ENCODE results near the gene ZDHHC1. TPM values are rescaled to one million over a fixed set of nuclear protein-coding genes. Genes with fewer than 3 reads are reported as not detected.
A peak's percentile ranks its signal among the peaks of the same experiment; 100 is the strongest.

The ZDHHC1 gene
- total RNA-seq, 1 donor from 2014 or later: 6.3 TPM

- no peak for DNase-seq
Observed at GRCh38 chr16:67350324-67350723, 66.0 kb downstream of the ZDHHC1 start.

GRCh38 chr16:67349172-67349571 is 67.1 kb downstream of the ZDHHC1 start:
- peak; percentile 67 for DNase-seq

GRCh38 chr16:67346341-67346740 is 69.9 kb downstream of the ZDHHC1 start:
- peak; percentile 66 for DNase-seq

- DNase-seq: no peak
Observed at GRCh38 chr16:67345401-67345800, 70.9 kb downstream of the ZDHHC1 start.

Other genes with a start within 250 kb of the ZDHHC1 start
- 8.6 and 8.8 TPM in 2 replicates for gene NOL3, start 245.9 kb downstream of the ZDHHC1 start, total RNA-seq
- gene MATCAP1, start 232.5 kb downstream of the ZDHHC1 start, total RNA-seq: 7.1 and 11.4 TPM in 2 replicates
- 45.8 and 50.7 TPM in 2 replicates for gene EXOC3L1, start 226.3 kb downstream of the ZDHHC1 start, total RNA-seq
- 93.1 and 104 TPM in 2 replicates for gene E2F4, start 224.3 kb downstream of the ZDHHC1 start, total RNA-seq
- 0.74 and 1.9 TPM in 2 replicates for gene ELMO3, start 217.3 kb downstream of the ZDHHC1 start, total RNA-seq
- gene TMEM208, start 189.3 kb downstream of the ZDHHC1 start, total RNA-seq: 21.1 and 31.7 TPM in 2 replicates
- 25.5 and 37.4 TPM in 2 replicates for gene FHOD1, start 169.0 kb downstream of the ZDHHC1 start, total RNA-seq
- gene SLC9A5, start 167.5 kb downstream of the ZDHHC1 start, total RNA-seq: 0.56 and 1.2 TPM in 2 replicates
- gene PLEKHG4, start 136.9 kb downstream of the ZDHHC1 start, total RNA-seq: 10.0 and 16.5 TPM in 2 replicates
- under 0.01 TPM in 1 of 2 replicates, not detected in the other for gene KCTD19, start 89.7 kb downstream of the ZDHHC1 start, total RNA-seq
- not detected in 2 replicates for gene LRRC36, start 89.7 kb downstream of the ZDHHC1 start, total RNA-seq
- 0.19 TPM in 1 of 2 replicates, not detected in the other for gene TPPP3, start 23.0 kb downstream of the ZDHHC1 start, total RNA-seq
- 0.23 TPM in 1 of 2 replicates, not detected in the other for gene HSD11B2, start 14.6 kb upstream of the ZDHHC1 start, total RNA-seq
- 134 and 155 TPM in 2 replicates for gene ATP6V0D1, start 64.7 kb upstream of the ZDHHC1 start, total RNA-seq
- not detected in 2 replicates for gene AGRP, start 67.1 kb upstream of the ZDHHC1 start, total RNA-seq
- gene RIPOR1, start 112.4 kb upstream of the ZDHHC1 start, total RNA-seq: 74.9 and 149 TPM in 2 replicates
- 30.3 and 36.3 TPM in 2 replicates for gene CTCF, start 146.0 kb upstream of the ZDHHC1 start, total RNA-seq
- 0.56 and 0.85 TPM in 2 replicates for gene CARMIL2, start 228.7 kb upstream of the ZDHHC1 start, total RNA-seq
- gene ACD, start 243.8 kb upstream of the ZDHHC1 start, total RNA-seq: 14.5 and 17.8 TPM in 2 replicates
- gene PARD6A, start 244.5 kb upstream of the ZDHHC1 start, total RNA-seq: 6.3 and 7.0 TPM in 2 replicates